Measurements from ENCODE around the gene EPHA8.

EPHA8 gene

GRCh38 chr1:22552021-22552420 is 11.3 kb upstream of the EPHA8 start:
- no peak for TF ChIP-seq CTCF (IDR thresholded peaks at IDR 0.05; ENCODE audit: borderline replicate concordance, insufficient read depth, low read depth, low read length)
- H3K4me3 ChIP-seq (ENCODE audit: low read depth, low read length), result no peak overlapping the region

GRCh38 chr1:22553104-22553880 is 10.0 kb upstream of the EPHA8 start:
- no peak overlapping the region for H3K4me3 ChIP-seq (ENCODE audit: low read depth, low read length)
- TF ChIP-seq CTCF (IDR thresholded peaks at IDR 0.05; ENCODE audit: borderline replicate concordance, insufficient read depth, low read depth, low read length), result no peak

GRCh38 chr1:22553991-22554522 is 9.2 kb upstream of the EPHA8 start:
- no peak for TF ChIP-seq CTCF (IDR thresholded peaks at IDR 0.05; ENCODE audit: borderline replicate concordance, insufficient read depth, low read depth, low read length)
- no peak overlapping the region for H3K4me3 ChIP-seq (ENCODE audit: low read depth, low read length)

- no peak overlapping the region for H3K4me3 ChIP-seq (ENCODE audit: low read depth, low read length)
- no peak for TF ChIP-seq CTCF (IDR thresholded peaks at IDR 0.05; ENCODE audit: borderline replicate concordance, insufficient read depth, low read depth, low read length)
These were observed 8.0 kb upstream of the EPHA8 start for GRCh38 chr1:22555371-22555656.

GRCh38 chr1:22556391-22557104 is 6.7 kb upstream of the EPHA8 start:
- TF ChIP-seq CTCF (IDR thresholded peaks at IDR 0.05; ENCODE audit: borderline replicate concordance, insufficient read depth, low read depth, low read length), result no peak
- H3K4me3 ChIP-seq (ENCODE audit: low read depth, low read length), result no peak overlapping the region

- no peak for TF ChIP-seq CTCF (IDR thresholded peaks at IDR 0.05; ENCODE audit: borderline replicate concordance, insufficient read depth, low read depth, low read length)
- no peak overlapping the region for H3K4me3 ChIP-seq (ENCODE audit: low read depth, low read length)
These were observed 5.8 kb upstream of the EPHA8 start for GRCh38 chr1:22557341-22557950.

All from GM12875 (cell line).